GM19043 (cell line): ENCODE results near the gene KDSR.

Experiments
- ATAC-seq: cut with Tn5 transposase; IDR thresholded peaks from one replicate; pipeline ENCODE4 v1.9.1; 2021; ENCODE audit warnings: low read depth; ENCODE audit not compliant: unreplicated experiment

The KDSR gene

DNA sequence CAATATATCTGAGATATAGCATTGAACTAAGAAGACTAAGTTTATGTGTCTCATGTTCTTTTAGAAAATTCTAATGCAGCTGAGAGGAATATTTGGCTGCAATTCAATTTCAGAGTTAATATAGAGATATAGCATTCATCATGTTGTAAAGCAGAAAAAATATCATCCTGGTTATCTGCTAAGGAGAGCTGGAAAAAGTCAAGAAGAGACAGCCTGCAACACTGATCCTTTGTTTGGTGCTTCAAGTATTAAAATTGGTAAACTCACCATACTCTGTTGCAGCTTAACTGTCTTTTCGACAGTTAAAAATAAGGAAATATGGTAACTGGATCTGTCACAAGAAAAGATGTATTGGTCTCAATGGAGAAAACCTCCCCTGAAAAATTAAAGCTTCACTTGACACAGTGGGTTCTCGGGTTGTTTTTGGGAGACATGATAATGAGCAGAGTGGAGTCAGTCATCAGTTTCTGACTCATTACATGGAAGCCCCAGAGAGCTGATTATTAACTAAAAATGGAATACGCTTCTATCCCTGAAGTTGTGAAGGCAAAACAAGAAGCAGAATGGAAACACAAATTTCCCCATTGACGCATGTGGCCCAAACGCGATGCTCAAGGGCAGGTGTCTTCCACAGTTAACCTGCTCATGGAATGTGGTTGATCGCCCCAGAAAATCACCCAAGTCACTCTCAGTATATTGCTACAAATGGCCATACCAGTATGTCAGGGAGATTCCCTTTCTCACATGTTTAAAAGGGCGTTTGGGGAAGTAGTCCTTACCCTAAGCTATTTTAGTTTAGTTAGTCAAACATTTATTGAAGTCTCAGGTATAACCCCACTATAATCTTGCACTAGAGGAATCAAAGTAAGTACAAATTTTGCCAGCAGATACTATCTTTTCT, 55.6 kb downstream of the KDSR start:
- ATAC-seq: peak; percentile 53

DNA sequence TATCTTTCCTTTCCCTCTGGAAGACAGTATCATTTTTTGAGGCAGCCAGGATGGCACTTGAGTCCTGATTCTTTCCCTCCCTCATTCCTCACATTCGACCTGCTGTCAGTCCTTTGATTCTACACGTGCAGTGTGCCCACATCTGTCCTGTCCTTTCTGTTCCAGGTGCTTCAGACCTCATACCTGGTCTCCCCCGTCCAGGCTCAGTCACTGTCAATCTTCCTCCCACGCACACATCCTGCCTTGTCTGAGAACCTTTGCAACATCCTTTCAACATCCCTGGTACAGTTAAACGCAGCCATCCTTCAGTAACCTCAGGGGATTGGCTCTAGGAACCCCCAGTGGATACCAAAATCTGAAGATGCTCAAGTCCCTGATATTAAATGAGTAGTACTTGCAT, 57.6 kb downstream of the KDSR start:
- no peak for ATAC-seq

DNA sequence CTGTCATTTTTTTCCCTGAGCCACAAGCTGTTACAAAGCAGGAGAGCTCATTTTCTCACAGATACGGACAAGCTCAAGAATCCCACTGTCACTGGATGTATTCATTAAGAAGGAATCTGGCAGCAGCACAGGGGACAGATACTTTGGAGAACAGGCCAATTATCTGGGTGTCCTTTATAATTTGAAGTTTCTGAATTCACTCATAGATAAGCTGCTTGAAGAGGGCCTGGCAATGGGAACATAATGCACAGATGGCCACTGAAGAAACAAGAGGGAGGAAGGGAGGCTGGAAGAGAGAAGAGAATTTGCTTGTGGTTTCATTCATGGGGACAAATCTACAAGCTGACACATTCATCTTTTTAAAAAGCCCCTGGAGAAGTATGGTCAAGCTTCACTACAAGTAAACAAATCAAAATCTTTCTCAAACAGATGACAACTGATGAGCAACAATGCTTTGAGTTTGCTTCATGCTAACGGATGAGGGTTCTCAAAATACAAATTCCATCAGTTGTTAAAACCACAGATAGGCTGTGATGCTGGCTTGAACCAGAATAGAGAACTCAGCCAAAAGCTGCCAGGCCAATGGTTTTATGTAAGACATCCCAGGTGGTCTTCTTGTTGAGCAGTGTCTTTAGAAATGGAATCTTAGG, 59.3 kb downstream of the KDSR start:
- ATAC-seq: no peak

DNA sequence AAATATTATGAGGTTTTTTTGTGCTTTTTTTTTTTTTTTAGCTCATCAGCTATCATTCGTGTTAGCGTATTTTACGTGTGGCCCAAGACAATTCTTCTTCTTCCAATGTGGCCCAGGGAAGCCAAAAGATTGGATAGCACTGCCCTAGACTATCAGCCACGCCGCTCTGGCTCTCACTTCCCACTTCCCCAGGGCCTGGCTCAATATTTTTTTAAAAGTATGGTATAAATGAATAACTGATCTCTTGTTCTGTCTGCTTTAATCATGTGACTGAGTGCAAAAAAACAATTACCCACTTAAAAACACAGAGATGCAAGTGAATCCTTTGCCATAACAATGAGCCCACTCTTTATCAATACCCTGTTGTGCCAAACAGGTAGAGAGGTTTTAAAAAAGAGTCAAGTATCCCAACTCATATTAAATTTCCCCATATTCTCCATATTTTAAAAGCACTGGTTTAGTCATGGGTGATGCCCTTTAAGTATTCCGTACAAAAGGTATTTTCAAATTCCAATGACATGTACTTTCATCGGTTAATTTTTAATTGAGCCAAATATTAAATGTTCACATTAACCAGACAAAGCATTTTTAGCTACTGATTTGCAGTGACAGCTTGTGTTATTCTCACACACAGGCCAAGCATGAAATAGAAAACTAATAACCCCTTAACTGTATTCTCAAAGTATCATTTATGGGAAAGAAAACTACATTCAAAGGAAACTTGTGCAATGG, 60.0 kb downstream of the KDSR start:
- no peak for ATAC-seq

DNA sequence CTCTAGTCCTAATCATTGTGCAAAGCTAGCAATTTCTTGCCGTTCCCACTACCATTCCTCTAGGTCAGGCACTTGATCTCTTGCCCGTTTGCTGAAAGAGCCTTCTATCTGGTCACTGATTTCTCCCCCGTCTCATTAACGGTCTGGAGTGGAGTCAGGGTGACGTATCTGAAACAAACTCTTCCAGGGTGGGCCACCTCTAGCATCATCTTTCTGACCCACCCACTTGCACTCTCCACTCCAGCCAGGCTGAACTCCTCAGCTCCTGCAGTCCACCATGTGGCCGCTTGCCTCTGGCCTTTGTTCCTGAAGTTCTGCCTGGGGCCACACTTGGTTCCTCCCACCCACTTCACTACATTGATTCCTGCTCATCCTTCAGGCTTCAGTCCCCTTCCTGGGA, 60.8 kb downstream of the KDSR start:
- ATAC-seq: no peak

DNA sequence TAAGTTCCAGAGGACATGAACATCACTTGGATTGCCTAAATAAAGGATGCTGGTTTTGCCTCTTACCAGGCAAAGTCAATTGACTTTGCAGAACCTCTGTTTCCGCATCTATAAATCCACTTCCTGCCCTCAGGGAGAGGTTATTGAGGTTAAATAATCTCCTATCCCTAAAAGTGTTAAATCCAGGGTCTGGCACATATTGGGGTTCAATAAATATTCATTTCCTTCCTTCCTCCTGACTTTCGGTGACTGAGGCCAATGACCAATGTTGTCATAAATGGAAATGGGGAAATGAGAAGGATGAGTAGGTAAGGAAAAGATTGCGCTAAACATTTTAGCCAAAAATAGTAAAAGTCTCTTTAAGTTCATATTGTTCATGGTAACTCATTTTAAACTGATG, 63.5 kb downstream of the KDSR start:
- ATAC-seq: no peak

DNA sequence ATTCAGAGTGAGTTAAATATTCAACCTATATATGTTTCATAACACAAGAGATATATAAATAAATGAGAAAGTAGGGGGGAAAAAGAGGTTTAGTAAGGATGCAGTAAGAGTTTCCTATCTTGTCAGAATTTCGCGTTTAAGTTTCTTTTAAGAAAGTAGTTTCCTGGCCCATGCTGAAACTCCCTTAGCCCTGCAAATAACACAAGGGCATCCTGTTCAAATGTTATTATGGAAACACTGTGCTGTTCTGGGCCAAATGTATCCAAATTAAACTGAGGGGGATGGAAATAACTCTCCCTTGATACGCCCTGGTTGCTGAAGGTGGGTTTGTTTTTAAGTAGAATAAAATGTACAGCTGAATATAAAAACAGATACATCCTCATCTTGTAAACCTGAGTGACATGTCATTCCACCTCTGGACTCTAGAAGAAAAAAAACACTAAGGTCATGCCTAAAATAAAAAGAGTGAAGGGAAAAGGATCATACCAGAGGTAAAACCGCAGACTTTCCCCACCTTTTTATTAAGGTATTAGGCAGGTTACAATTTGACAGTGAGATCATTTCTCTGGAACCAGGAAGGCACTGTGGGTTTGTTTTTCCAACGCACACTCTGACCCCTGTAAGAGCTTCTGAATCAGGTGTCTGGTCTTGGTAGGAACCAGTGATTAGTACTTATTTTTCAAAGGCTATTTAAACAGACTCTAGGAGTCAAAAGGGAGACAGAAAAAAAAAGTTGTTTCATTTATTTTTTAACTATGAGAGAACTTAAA, 64.2 kb downstream of the KDSR start:
- no peak for ATAC-seq

DNA sequence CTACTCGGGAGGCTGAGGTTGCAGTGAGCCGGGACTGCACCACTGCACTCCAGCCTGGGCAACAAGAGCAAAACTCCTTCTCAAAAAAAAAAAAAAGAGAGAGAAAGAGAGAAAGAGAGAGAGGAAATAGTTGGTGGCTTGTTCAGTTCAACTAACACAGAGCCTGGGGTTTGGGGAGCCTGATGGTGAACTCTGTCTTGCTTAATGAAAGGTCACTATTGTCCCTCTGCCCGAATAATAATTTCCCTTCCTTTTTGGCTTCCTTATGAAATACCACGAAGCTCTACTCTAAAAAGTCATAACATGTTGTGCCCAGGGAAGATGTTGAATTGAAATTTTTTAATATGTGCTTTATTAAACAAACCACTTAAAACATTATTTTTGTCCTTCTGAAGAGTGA, 64.8 kb downstream of the KDSR start:
- ATAC-seq: no peak

DNA sequence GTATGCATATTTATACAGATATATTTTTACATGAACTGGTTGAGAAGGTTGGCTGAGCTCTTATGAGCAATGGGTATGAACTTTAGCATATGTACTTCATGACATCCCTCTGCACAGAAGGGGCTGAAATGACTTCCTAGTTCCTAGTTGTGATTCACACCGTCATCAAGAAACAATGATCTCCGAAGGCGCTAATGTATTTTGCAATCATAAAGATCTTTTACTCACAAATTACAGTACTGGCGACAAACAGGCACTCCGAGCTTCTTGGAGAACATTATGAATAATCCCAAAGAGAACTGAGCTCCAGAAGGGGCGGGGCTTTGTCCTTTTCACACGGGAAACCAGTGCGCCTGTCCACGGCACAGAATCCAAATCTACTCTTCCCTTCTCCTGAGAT, 65.6 kb downstream of the KDSR start:
- no peak for ATAC-seq

DNA sequence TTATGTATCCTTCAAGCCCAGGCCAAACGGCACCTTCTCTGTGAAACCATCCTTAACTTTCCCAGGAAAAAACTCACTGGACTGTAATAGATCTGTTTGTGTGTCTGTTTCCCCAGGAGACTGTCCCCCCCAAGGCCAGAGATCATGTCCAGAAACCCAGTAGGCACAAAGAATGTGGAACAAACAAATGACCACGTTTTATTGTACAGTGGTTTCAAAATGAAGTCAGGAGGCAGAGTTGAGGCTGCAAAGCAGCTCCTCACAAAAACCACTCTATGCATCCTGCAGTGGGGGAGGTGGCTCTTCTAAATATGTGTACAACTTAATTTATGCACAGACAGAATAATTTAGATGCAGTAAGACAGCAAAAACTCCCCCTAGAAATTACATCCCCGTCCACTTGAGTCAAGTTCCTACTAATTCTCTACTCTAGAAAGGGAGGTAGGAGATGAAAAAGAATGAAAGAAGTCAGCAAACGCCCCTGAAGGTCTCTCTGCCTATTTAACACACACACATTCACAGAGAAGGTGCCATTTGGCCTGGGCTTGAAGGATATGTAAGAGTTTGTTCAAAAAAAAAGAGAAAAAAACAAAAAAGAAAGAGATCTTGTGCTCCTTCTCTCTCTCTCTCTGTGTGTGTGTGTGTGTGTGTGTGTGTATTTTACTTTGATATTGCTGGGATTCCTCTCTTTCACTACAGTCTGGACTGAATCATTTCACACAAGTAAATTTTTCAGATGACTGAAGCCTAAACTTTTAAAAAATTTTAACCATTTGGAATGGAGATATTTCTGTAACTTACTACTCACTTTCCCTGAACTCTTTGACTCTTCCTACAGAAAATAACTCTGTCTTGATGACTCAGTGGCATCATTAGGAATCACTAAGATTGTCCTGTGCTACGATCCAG, 66.9 kb downstream of the KDSR start:
- ATAC-seq: peak; percentile 58

DNA sequence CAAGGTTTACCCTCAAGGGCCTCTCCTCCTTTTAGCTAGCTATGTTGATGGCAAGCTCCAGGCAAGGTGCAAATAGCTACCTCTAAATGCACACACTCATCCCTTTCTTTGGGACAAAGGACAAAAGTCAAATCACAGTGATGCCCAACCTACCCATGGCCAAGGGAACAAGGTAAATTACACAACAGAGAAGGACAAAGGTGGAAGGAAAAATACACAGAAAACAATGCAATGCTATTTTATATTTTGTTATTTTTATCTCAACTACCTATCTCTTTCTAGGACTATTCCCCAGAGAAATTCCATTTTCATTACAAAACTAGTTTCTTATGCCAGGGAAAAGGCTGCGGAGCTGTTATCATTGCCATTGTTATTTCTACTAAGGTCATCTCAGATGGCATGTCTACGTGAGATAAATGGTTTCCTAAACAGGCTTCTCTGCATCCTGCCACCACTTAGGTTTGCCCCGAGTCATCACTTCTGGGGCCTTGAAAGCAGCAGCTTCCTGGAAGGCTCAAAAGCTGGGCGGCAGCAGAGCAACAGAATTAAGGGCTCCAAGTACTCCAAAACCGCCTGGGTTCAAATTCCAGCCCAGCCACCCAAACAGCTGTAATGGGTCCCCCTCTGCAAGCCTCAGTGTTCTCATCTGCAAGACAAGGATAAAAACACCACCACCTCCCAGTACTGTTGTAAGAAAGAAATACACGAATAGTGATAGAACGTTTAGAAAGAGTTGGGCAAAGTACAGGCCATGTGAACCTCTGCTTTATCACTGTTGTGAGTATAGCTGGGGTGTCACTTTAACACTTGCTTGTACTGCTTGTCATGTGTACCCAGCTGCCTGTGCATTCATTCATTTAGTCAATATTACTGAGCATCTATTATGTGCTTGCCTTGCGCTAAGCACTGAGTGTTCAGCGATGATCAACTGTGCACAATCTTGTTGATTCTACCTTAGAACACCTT, 68.3 kb downstream of the KDSR start:
- no peak for ATAC-seq

DNA sequence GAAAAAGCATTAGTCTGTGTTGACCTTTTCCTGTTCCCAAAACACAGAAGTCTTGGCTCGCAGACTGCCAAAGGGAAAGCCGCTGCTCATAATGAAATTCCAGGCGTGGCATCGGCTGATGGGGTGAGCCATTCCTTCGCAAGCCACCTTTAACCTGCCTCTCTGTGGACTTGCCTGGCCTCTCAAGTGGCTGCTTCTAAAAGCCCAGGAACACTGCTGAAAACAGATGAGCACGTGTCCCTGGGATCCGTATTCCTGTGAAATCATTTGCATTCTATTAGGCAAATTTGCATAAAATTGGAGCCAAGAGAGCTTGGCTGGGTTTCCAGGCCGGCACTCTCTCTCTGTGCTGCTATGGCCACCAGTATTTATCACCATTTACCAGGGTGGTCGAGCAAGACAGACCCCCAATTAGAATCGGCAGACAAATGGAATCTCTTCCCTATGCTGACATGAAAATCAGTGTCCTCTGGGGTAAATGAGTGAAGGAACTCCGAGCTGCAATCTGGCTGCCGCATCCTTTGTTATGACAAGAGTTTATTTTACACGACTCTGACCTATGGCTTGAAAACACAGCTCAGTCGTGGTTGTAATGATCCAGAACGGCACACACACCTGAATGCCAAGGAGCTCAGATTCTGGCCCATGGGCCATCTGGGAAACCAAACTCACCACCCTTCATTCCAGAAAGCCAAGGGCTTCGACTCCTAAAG, 69.2 kb downstream of the KDSR start:
- ATAC-seq: no peak

DNA sequence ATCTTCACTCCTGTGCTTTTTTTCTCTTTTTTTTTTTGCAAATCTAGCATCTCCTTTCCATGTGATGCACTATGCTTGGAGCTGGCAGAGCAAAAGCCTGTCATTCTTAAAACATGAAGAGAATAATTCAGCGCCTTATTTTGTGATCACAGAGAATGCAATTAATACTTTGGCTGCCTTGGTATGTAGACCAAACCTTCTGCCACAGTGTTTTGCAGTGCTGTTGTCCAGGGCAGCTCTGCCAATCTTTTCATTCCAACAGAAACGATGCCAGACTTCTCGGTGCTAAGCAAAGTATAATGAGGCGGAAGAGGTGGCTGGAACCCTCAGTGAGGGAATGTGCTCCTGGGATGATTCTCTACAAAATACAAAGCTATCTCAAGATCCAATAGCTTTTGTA, 73.1 kb downstream of the KDSR start:
- no peak for ATAC-seq

DNA sequence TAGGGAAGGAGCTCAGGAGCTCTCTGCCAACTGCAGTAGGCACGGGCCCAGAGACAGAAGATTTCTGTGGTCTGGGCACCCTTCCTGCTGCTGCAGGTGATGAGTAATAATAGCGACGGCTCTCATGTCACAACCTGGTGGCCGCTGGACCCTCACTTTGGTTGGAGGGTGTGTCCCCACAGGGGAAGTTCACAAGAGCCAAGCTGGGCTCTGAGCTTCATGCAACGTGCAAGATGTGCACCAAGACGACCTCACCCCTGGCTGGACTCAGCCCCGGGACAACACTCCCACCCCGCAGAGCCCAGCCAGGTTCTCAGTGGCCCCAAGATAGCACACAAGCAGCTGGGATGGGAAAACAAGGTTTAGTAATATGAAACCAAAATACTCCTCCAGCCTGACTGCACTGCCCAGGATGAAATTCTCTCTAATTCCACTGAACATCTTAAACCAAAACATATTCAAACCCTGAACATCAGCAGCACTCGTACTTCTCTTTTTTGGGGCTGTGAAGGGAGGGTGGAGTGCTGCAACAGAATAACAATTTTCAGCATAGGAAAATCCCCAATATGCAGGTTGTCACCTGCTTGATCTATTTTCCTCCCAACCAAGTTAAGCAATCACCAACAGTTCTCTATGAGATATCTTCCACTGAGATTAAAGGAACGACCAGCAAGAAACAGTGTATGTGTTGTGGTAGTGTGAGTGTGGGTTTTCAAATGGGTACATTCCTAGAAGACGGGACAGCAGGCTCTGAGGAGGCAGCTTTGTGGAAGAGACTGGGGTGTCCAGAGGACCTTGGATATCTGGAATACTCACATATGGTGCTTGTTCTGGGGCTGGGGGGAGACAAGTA, 73.9 kb downstream of the KDSR start:
- ATAC-seq: peak; percentile 57

DNA sequence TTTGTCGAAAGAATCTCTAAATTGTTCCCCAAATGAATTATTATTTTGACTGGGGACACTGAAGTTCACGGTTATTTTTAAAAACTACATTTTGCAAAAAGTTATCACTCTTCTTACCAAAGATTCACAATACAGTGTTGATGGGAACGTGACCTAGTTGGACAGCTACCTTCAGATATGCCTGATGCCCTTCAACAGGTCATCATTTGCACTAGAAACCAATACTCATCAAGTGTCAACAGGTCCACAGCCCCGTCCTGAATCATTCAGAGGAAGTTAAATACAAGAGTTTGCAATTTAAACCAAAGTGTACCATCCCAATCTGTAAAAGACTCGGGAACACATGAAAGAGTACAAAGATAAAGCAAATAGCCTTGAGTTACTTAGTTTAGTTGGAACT, 75.7 kb downstream of the KDSR start:
- no peak for ATAC-seq

DNA sequence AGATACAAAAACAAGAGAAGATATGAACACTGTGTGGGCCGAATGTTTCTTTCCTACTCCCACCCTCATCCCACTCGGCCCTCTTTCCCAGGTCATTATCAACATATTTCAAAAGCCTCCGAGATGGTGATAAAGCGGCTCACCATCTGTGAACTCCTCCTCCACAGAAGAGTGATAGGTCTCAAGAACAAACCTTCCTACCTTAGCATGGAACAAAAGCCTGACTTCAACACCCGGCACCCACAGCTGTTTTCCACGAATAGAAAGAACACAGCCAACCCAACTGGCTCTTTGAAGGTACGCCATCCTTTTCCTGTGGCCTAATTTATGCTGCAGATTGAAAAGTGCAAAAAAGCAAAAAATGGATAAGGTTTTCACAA, 76.2 kb downstream of the KDSR start:
- ATAC-seq: no peak

DNA sequence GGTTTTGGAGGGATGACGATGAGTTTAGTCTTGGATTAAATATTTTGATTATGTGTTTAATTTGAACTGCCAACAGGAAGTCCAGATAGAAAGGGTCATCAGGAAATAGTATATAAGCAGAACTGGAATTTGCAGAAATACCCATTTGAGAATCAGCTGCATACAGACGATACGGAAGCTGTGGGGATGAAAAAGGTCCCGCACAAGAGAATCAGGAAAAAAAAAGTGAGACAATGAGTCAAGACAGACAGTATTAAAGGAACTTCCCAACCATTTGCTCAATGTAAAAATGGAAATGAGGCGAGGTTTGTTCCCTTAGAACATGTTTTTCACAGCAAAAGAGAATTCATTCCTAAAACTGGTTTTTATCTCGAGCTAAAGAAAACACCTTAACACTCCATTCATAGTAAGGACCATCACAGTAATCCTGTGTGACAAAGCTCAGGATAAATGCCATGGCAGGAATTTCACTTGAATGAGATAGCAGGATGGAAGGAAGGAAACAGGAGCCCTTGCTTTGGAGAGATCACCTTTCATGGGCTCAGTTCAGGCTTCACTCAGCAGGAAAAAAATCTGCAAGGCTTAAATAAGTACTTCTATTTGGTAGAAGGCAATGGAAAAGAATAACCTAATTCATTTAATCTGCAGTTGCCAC, 76.7 kb downstream of the KDSR start:
- no peak for ATAC-seq
